MCF 10A (cell line): ENCODE results near the gene UBE2K. TPM values are rescaled to one million over a fixed set of nuclear protein-coding genes. Genes with fewer than 3 reads are reported as not detected.

Source experiments
- BruUV-seq: library from RNA; stranded (reverse); fragments of 400-500 nt; replicated peaks from 2 replicates; lab custom pipeline; 2021; lab: Mats Ljungman, UMichigan
- CTCF ChIA-PET: fragments of 300-600 bp; sonication (Branson Sonifier 250); formaldehyde crosslinking; extraction: SDS; loops from one replicate; lab custom pipeline; 2021; ENCODE audit warnings: antibody characterized with exemption, inconsistent platforms; lab: Yijun Ruan, JAX
- POLR2A ChIA-PET: fragments of 300-600, 350-650 bp; sonication (Branson Sonifier 250); formaldehyde crosslinking; extraction: SDS; loops from one replicate; lab custom pipeline; 2020; ENCODE audit warnings: antibody characterized with exemption, inconsistent platforms; lab: Yijun Ruan, JAX
- DNase-seq: peaks from one replicate; pipeline ENCODE4 v3.0.0-alpha.2; 2018; ENCODE audit not compliant: unreplicated experiment
- H3K27ac Mint-ChIP-seq: one replicate; pipeline ENCODE4 v1.8.0; 2022; ENCODE audit warnings: mild to moderate bottlenecking, low read depth, mixed read lengths; ENCODE audit not compliant: unreplicated experiment
- H3K27me3 Mint-ChIP-seq: one replicate; pipeline ENCODE4 v1.8.0; 2022; ENCODE audit warnings: mixed read lengths; ENCODE audit not compliant: insufficient read depth, unreplicated experiment
- H3K36me3 Mint-ChIP-seq: one replicate; pipeline ENCODE4 v1.8.0; 2022; ENCODE audit warnings: mild to moderate bottlenecking, moderate library complexity, mixed read lengths; ENCODE audit not compliant: insufficient read depth, unreplicated experiment
- H3K4me1 Mint-ChIP-seq: one replicate; pipeline ENCODE4 v1.8.0; 2022; ENCODE audit warnings: mixed read lengths; ENCODE audit not compliant: insufficient read depth, unreplicated experiment
- H3K4me3 Mint-ChIP-seq: one replicate; pipeline ENCODE4 v1.8.0; 2022; ENCODE audit warnings: mild to moderate bottlenecking, moderate library complexity, mixed read lengths; ENCODE audit not compliant: unreplicated experiment
- H3K9me3 Mint-ChIP-seq: one replicate; pipeline ENCODE4 v1.8.0; 2022; ENCODE audit warnings: mixed read lengths; ENCODE audit not compliant: unreplicated experiment
- CTCF ChIP-seq: fragments of 200-600 bp; IDR thresholded peaks from one replicate; pipeline ENCODE4 v1.8.0; 2022; ENCODE audit warnings: antibody characterized with exemption, mild to moderate bottlenecking; ENCODE audit not compliant: unreplicated experiment
- intact Hi-C: fragments of 100-400 bp; cut with micrococcal nuclease; formaldehyde crosslinking; loops from 2 replicates; pipeline ENCODE4 v1.14.1; 2022
- total RNA-seq: library from RNA; stranded (reverse); gene quantifications from 2 replicates; pipeline ENCODE4 v1.2.3, GENCODE V29; 2022

The UBE2K gene
- total RNA-seq, 1 experiment from 2014 or later, result 117 TPM

GRCh38 chr4:39657465-39657864, 40.5 kb upstream of the UBE2K start:
- POLR2A ChIA-PET, result interaction anchor here (0.7 to 5.1 kb wide), 2 partner anchors 19 to 751 kb away, joined by 5 to 29 read pairs; partner anchors contain the start of gene SMIM14
- BruUV-seq, result no TSS peak
- Mint-ChIP-seq H3K4me3 (no peak overlapping the region), H3K36me3 (peaks cover 2% of the 10 kb centered on the region), H3K9me3 (no peaks in the 10 kb centered on the region), H3K4me1 (peaks cover 17% of the 10 kb centered on the region), H3K27me3 (no peaks in the 10 kb centered on the region), H3K27ac (no peak overlapping the region)
- no peak for TF ChIP-seq CTCF
- DNase-seq, result no peak
- CTCF ChIA-PET, result interaction anchor here (0.6 to 1.2 kb wide), 3 partner anchors 40 to 783 kb away, joined by 3 read pairs; no protein-coding TSS in a partner anchor
- intact Hi-C loops, result no loop called here

- Mint-ChIP-seq H3K27me3 (no peaks in the 10 kb centered on the region), H3K4me1 (peaks cover 17% of the 10 kb centered on the region), H3K9me3 (no peaks in the 10 kb centered on the region), H3K36me3 (no peaks in the 10 kb centered on the region), H3K4me3 (no peak overlapping the region), H3K27ac (no peak overlapping the region)
- intact Hi-C loops, result loop anchor here (1.0 kb wide), 1 partner anchor 189 kb away; no protein-coding TSS in a partner anchor
- ChIA-PET POLR2A (interaction anchor here (5.1 kb wide), 1 partner anchor 20 kb away, joined by 29 read pairs; the partner anchor contains the start of gene SMIM14), CTCF (interaction anchor here (0.6 to 1.6 kb wide), 6 partner anchors 17 to 192 kb away, joined by 3 to 7 read pairs (median 3); no protein-coding TSS in a partner anchor)
- DNase-seq, result no peak
- peak; percentile 31 for TF ChIP-seq CTCF
- BruUV-seq, result no TSS peak
Measured at GRCh38 chr4:39658756-39659155, 39.2 kb upstream of the UBE2K start.

GRCh38 chr4:39660045-39660444, 37.9 kb upstream of the UBE2K start:
- H3K4me3 Mint-ChIP-seq, result no peak overlapping the region
- POLR2A ChIA-PET, result interaction anchor here (0.7 to 5.1 kb wide), 8 partner anchors 14 to 201 kb away, joined by 3 to 29 read pairs (median 3); partner anchors contain the start of genes LIAS, RPL9, SMIM14 and UBE2K
- H3K27ac Mint-ChIP-seq, result no peak overlapping the region
- intact Hi-C loops, result no loop called here
- H3K36me3 Mint-ChIP-seq, result no peaks in the 10 kb centered on the region
- peaks cover 25% of the 10 kb centered on the region for H3K4me1 Mint-ChIP-seq
- no peak for TF ChIP-seq CTCF
- BruUV-seq, result no TSS peak
- H3K9me3 Mint-ChIP-seq, result no peaks in the 10 kb centered on the region
- CTCF ChIA-PET, result interaction anchor here (0.6 kb wide), 1 partner anchor 184 kb away, joined by 3 read pairs; no protein-coding TSS in a partner anchor
- DNase-seq, result peak; percentile 54
- H3K27me3 Mint-ChIP-seq, result no peaks in the 10 kb centered on the region

GRCh38 chr4:39660757-39661156, 37.2 kb upstream of the UBE2K start:
- H3K4me1 Mint-ChIP-seq, result peaks cover 21% of the 10 kb centered on the region
- no peak for DNase-seq
- H3K27ac Mint-ChIP-seq, result no peak overlapping the region
- H3K9me3 Mint-ChIP-seq, result no peaks in the 10 kb centered on the region
- POLR2A ChIA-PET, result interaction anchor here (0.7 to 5.1 kb wide), 7 partner anchors 15 to 202 kb away, joined by 3 to 29 read pairs (median 3); partner anchors contain the start of genes LIAS, RPL9 and SMIM14
- H3K27me3 Mint-ChIP-seq, result no peaks in the 10 kb centered on the region
- TF ChIP-seq CTCF, result no peak
- CTCF ChIA-PET, result interaction anchor here (0.6 kb wide), 1 partner anchor 1080 kb away, joined by 4 read pairs; no protein-coding TSS in a partner anchor
- H3K36me3 Mint-ChIP-seq, result no peaks in the 10 kb centered on the region
- H3K4me3 Mint-ChIP-seq, result no peak overlapping the region
- intact Hi-C loops, result no loop called here
- no TSS peak for BruUV-seq
